GM12873 (cell line): ENCODE results near the gene DHX15.

ENCODE experiments used
- CTCF ChIP-seq: IDR thresholded peaks from 2 replicates; pipeline ENCODE4 v1.5.1; 2012; ENCODE audit warnings: low read depth, mild to moderate bottlenecking, moderate library complexity, low read length, control low read depth; ENCODE audit not compliant: insufficient read depth; ENCODE audit errors: missing control alignments

DHX15 gene

GRCh38 chr4:24516926-24517325 lies 67.4 kb downstream of the DHX15 start:
- no peak for TF ChIP-seq CTCF

- TF ChIP-seq CTCF: no peak
Measured at GRCh38 chr4:24515698-24516097, 68.7 kb downstream of the DHX15 start.

GRCh38 chr4:24514808-24515207 lies 69.5 kb downstream of the DHX15 start:
- TF ChIP-seq CTCF: peak; percentile 36

GRCh38 chr4:24513718-24514117 lies 70.6 kb downstream of the DHX15 start:
- no peak for TF ChIP-seq CTCF

- no peak for TF ChIP-seq CTCF
Measured at GRCh38 chr4:24511371-24512063, 72.8 kb downstream of the DHX15 start.

- no peak for TF ChIP-seq CTCF
Measured at GRCh38 chr4:24510091-24510490, 74.3 kb downstream of the DHX15 start.

- TF ChIP-seq CTCF: no peak
Measured at GRCh38 chr4:24508541-24508940, 75.8 kb downstream of the DHX15 start.
